Measurements from ENCODE around the gene SNRPA1.
A peak's percentile ranks its signal among the peaks of the same experiment; 100 is the strongest.
"Not testable (repeated sequence)": the region's sequence is repeated elsewhere in the genome, so short reads cannot be mapped to it uniquely, and the experiment has no call there.

SNRPA1 gene

DNA sequence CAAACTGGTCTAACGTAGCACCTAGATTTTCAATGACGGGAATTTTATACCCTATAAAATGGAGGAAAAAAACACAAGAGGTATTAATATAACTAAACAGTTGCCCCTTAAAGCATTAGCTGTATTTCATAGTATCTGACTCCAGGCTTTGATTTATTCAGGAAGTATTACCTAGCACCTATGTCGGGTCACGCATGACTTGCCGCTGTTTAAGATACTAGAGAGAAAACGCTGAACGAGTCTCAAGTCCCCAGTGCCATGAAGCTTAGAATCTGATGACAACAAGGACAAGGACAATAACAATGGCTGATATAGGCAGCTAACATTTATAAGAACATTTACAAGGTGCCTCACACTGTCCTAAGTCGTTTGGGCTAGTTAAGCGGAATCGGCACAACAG lies 1.9 kb downstream of the SNRPA1 start:
- no peak for DNase-seq

GRCh38 chr15:101288905-101289513 lies 6.0 kb downstream of the SNRPA1 start:
- DNase-seq = no peak

GRCh38 chr15:101287342-101287741 lies 7.7 kb downstream of the SNRPA1 start:
- DNase-seq = not testable (repeated sequence)

DNA sequence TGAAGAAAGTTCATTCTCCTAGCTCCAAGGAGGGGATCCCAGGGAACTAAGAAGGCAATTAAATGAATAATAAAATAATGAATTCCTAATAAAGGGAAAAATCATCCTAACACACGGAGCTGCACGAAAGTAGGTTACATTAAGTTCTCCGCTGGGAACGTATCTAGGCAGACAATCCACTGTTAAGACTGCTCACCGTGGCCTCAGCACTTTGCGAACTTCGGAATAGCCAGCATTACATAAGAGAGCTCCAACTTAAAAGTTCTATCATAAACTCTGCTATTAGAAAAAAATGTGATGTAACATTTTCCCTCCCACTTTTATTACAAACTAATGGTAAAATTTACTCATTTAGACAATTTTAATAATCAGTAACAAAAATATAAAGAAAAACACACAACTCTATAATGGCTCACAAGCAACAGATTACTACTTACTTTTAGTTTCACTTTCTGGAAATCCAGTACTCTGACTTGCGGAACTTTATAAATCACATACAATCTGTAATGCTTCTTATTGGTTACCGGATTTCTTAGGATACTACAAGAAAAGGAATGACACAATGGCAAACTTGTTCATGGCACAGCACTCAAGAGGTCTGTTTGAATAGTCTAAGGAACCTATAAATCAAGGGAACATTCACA lies 8.5 kb downstream of the SNRPA1 start:
- DNase-seq = no peak

- no peak for DNase-seq
These were observed 11.1 kb downstream of the SNRPA1 start for GRCh38 chr15:101283931-101284330.

GRCh38 chr15:101280007-101280406 lies 15.0 kb downstream of the SNRPA1 start:
- DNase-seq = no peak

DNA sequence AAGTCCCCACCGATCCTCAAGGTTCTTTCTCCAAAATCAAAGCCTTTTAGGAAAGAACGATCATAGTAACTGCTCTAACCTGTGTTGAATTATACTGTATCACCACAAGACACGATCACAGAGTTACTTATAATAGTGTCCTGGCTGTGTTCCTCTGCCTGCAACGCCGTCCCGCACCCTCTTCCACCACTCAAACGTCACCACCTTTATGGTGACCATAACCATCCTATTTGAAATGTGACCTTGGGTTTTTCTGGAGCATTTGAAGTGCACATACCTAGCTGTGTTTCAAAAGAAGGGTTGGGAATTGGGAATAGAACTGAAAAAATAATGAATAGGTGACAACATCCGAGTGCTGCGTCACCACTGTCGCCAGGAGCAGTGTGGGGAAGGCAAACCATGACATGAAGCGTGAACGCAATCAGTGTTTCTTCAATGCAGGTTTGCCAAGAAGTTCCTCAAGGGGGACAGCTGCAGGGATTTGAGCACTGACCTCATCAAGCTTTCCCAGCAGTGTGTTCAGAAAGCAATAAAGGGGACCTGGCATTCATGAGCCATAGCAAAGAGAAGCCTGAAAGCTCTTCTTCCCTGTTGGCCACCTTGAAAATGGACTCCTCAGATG lies 17.0 kb downstream of the SNRPA1 start:
- no peak for DNase-seq

GRCh38 chr15:101277038-101277822 lies 17.8 kb downstream of the SNRPA1 start, which contains the start of gene SELENOS:
Gene SELENOS (minus strand): TSS chr15:101277485. CDS start chr15:101277417, 68 bp downstream.
- peak; percentile 93 for DNase-seq

GRCh38 chr15:101276501-101277037 lies 18.5 kb downstream of the SNRPA1 start:
- no peak for DNase-seq

DNA sequence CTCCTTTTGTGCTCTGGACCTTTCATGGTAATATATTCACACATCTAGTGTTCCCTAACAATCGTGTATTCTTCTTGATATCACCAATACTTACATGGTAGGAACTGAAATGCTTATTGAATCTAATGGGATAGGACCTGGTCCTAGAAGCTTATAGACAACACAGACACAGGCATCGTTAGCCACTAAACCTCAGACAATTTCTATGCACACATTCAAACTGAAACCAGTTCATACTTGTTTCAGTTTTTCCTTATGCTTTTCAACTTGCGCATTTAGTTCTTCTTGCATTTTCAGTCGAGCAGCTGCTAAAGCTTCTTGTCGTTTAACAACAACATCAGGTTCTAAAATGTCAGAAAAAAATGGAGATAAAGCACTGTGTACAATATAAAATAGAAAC lies 20.0 kb downstream of the SNRPA1 start:
- DNase-seq = no peak

DNA sequence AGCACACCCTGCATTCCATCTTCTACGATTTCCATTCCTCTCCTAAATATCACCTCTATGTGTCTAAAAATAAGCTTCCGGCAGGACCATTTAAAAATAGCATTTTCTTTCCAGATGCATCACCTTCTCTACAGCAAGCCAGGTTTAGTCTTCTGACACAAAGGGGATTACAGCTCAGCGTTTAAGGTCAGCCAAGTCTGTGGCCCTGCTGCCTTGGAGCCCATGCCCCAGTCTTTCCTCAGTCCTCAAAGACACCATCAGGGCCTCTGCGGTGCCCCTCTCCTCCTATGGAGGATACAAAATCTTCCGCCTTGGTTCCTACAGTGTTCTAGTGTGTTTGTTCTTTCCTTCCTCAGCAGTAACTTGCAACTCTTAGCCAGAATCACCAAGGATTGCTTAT lies 21.5 kb downstream of the SNRPA1 start:
- DNase-seq = no peak

DNA sequence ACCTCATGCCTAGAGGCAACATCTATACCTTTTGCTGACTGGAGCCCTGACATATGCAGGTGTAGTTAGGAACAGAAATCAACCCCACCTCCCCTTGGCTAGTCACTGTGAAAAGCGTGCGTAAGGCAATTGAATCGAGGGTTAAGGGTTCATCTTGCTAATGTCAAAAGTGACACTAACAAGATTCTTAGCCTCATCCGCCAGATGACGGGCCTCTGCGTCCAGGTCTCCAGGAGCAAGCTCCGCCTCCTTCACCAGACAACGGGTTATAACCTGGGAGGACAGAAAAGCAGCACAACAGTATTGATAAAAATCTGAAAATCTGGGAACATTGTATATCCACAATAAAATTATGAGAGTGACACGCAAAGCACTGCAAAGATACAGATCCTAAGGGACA lies 22.5 kb downstream of the SNRPA1 start:
- no peak for DNase-seq

- no peak for DNase-seq
These were observed 25.4 kb downstream of the SNRPA1 start for GRCh38 chr15:101269479-101270223.

DNA sequence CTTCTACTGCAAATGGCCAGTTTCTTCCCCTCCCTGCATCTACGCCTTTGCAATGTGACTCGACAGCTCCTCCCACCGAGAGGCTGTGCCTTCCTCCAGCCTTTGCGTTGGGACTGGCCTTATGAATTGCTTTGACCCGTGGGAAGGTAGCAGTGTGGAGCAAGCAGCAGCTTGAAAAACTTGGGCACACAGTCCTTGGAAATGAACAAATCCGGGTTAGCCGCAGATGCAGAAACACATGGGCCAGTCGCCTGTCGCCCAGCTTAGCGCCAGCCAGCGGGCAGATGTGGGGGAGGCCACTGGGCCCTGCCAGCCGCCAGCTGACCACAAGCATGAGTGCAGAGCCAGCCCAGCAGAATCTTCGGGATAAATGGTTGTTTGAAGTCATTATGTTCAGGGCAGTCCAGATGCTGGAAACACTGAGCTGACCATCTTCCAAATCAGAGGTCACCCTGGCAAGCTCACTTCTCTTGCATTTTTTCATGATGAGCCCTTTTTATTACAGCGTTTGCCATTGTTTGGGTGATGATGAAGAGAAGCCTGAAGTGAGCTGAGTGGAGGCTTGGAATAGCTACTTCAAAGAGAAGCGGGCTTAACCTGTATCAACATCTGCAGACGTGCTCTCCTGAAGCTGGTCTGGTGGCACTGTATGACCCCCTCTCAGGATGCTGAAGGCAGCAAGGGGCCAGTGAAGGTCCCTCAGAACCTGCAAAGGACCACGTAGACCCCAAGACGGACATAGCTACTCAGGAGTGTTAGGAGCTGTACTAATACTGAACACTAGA lies 27.5 kb downstream of the SNRPA1 start:
- DNase-seq = no peak

DNA sequence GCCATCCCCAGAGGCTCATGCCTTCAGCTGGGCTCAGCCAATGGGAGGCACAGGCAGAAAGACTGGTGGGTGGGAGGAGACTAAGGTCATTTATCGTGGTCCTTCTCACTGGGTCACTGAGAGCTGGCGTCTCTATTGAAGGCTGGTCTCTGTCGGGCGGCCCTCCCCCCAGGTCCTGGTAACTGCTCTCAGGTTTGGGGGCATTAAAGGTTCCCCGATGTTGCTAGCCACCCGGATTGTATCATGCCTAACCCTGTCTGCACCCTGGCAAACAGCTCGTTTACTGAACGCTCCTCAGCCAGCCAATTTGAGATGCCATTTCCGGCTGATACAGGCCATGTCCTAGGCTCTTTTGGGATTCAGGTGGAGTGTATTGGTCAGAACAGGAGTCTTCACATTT lies 28.3 kb downstream of the SNRPA1 start:
- no peak for DNase-seq

DNA sequence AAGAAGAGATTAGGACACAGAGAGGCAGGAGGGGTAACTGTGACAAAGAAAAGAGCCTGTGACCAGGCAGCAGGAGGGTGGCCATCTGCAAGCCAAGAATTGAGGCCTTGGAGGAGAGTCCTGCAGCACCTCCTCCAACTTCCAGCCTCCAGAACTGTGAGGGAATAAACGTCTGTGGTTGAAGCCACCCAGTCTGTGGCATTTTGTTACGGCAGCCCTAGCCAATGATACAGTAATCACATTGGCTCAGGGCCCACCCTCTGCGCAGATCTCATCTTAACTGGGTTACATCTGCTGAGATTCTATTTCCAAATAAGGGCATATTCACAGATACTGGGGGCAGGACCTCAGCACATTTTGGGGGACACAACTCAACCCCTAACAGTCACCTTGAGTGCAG lies 29.0 kb downstream of the SNRPA1 start:
- no peak for DNase-seq

DNA sequence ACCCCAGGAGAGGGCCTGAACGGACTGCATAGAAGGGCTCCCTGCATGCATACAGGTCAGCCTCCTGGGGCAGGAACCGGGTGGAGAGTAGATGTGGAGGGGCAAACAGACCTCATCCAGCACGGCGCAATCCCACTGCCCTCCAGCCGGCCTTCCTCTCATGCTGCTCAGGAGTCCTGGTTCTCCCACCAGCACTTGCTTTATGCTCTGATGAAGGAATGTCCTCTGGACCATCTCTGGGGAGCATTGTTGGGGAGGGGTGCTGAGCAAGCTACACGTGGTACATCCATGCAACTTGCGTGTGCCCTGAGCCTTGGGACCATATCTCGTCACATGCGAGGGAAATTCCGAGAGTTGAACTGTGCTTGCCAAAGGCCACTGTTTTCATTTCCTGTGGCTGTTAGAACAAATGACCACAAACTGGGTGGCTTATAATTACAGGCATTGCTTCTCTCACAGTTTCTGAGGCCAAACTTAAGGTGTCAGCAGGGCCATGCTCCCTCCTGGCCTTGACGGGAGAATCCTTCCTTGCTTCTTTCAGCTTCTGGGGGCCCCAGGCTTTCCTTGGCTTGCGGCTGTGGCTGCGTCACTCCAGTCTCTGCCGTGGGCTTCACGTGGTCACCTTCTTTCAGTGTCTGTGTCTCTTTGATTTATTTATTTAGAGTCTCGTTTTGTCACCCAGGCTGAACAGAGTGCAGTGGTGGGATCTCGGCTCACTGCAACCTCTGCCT lies 30.0 kb downstream of the SNRPA1 start:
- no peak for DNase-seq

DNA sequence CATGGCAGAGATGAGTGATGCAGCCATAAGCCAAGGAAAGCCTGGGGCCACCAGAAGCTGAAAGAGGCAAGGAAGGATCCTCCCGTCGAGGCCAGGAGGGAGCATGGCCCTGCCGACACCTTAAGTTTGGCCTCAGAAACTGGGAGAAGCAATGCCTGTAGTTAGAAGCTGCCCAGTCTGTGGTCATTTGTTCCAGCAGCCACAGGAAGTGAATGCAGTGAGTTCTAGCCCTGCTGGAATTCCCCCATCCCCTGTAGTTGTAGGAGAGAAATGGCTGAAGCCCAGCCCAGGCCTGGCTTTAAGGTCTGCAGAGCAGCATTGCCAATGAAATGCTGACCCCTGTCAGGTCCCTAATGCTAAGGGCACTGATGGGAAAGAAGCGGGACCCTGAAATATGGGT lies 31.0 kb downstream of the SNRPA1 start:
- no peak for DNase-seq

- no peak for DNase-seq
These were observed 32.5 kb downstream of the SNRPA1 start for GRCh38 chr15:101262551-101262950.

- no peak for DNase-seq
These were observed 36.6 kb downstream of the SNRPA1 start for GRCh38 chr15:101258238-101259144.

All from right forelimb (tissue), 1 donor.